Neural cell (in vitro differentiated cells): ENCODE results near the gene SUSD5. TPM values are rescaled to one million over a fixed set of nuclear protein-coding genes. Genes with fewer than 3 reads are reported as not detected.

Source experiments
- H2AFZ ChIP-seq: fragments of 200-600, 300-800 bp; sonication (generic), shearing (Covaris generic); 2 replicates; pipeline ENCODE4 v1.6.0; 2014; ENCODE audit warnings: low read depth, mild to moderate bottlenecking, antibody characterized with exemption, low read length, moderate library complexity
- H3F3A ChIP-seq: fragments of 200-600 bp; shearing (Covaris generic); 2 replicates; pipeline ENCODE4 v1.6.1; 2016; ENCODE audit warnings: mild to moderate bottlenecking, moderate library complexity, mixed read lengths, antibody characterized with exemption, low read length; ENCODE audit not compliant: insufficient read depth, poor library complexity, severe bottlenecking
- H3K27ac ChIP-seq: fragments of 200-600, 300-800 bp; sonication (generic), shearing (Covaris generic); 2 replicates; pipeline ENCODE4 v1.5.1; 2014; ENCODE audit warnings: mild to moderate bottlenecking, low read length, moderate library complexity
- H3K27me3 ChIP-seq: fragments of 300-800, 200-600 bp; sonication (generic), shearing (Covaris generic); 2 replicates; pipeline ENCODE4 v1.6.0; 2014; ENCODE audit warnings: mild to moderate bottlenecking, low read depth, low read length, moderate library complexity; ENCODE audit not compliant: insufficient read depth
- H3K36me3 ChIP-seq: fragments of 300-800, 200-600 bp; sonication (generic), shearing (Covaris generic); 2 replicates; pipeline ENCODE4 v1.5.1; 2014; ENCODE audit warnings: mild to moderate bottlenecking, antibody characterized with exemption, low read length, moderate library complexity; ENCODE audit not compliant: insufficient read depth
- H3K4me2 ChIP-seq: fragments of 300-800, 200-600 bp; sonication (generic), shearing (Covaris generic); 2 replicates; pipeline ENCODE4 v1.6.0; 2014; ENCODE audit warnings: mild to moderate bottlenecking, low read length
- H3K4me3 ChIP-seq: fragments of 300-800, 200-600 bp; sonication (generic), shearing (Covaris generic); 2 replicates; pipeline ENCODE4 v1.5.1; 2014; ENCODE audit warnings: mild to moderate bottlenecking, low read length, moderate library complexity
- H3K79me2 ChIP-seq: fragments of 200-600 bp; shearing (Covaris generic); replicated peaks from 2 replicates; pipeline ENCODE4 v1.6.0; 2014; ENCODE audit warnings: mild to moderate bottlenecking, low read length, moderate library complexity; ENCODE audit not compliant: insufficient read depth
- H3K9ac ChIP-seq: fragments of 300-800, 200-600 bp; sonication (generic), shearing (Covaris generic); 2 replicates; pipeline ENCODE4 v1.6.1; 2016; ENCODE audit warnings: mild to moderate bottlenecking, low read length, mixed read lengths
- H3K9me2 ChIP-seq: fragments of 200-600 bp; shearing (Covaris generic); 2 replicates; pipeline ENCODE4 v1.6.1; 2016; ENCODE audit warnings: mild to moderate bottlenecking, low read length, mixed read lengths; ENCODE audit not compliant: insufficient read depth
- H3K9me3 ChIP-seq: fragments of 200-600, 300-800 bp; sonication (generic), shearing (Covaris generic); 2 replicates; pipeline ENCODE4 v1.6.1; 2016; ENCODE audit warnings: mild to moderate bottlenecking, mixed run types, low read length, moderate library complexity, mixed read lengths
- H4K20me1 ChIP-seq: fragments of 200-600 bp; shearing (Covaris generic); 2 replicates; pipeline ENCODE4 v1.6.1; 2016; ENCODE audit warnings: mild to moderate bottlenecking, mixed run types; ENCODE audit not compliant: insufficient read depth
- EP300 ChIP-seq: fragments of 450-650 bp; conservative IDR thresholded peaks from 2 replicates; pipeline ENCODE4 v1.6.1; 2014; ENCODE audit warnings: antibody characterized with exemption, mild to moderate bottlenecking, moderate library complexity; ENCODE audit not compliant: poor library complexity, severe bottlenecking
- EZH2 ChIP-seq: fragments of 200-600, 300-800 bp; shearing (Covaris generic), sonication (generic); IDR thresholded peaks from 2 replicates; pipeline ENCODE4 v1.6.1; 2014; ENCODE audit warnings: antibody characterized with exemption, low read length, borderline replicate concordance, mild to moderate bottlenecking; ENCODE audit not compliant: insufficient read depth, poor library complexity, severe bottlenecking
- MXI1 ChIP-seq: fragments of 450-650 bp; conservative IDR thresholded peaks from 2 replicates; pipeline ENCODE4 v1.6.1; 2014; ENCODE audit warnings: antibody characterized with exemption, mild to moderate bottlenecking; ENCODE audit not compliant: poor library complexity, severe bottlenecking
- POLR2AphosphoS5 ChIP-seq: IDR thresholded peaks from 2 replicates; pipeline ENCODE4 v1.6.1; 2012
- RAD21 ChIP-seq: fragments of 450-650 bp; conservative IDR thresholded peaks from 2 replicates; pipeline ENCODE4 v1.6.1; 2014; ENCODE audit warnings: antibody characterized with exemption, mild to moderate bottlenecking, moderate library complexity
- SMC3 ChIP-seq: fragments of 450-650 bp; conservative IDR thresholded peaks from 2 replicates; pipeline ENCODE4 v1.6.1; 2014; ENCODE audit warnings: antibody characterized with exemption, mild to moderate bottlenecking, moderate library complexity; ENCODE audit not compliant: poor library complexity
- TAF1 ChIP-seq: IDR thresholded peaks from 2 replicates; pipeline ENCODE4 v1.6.1; 2012; ENCODE audit warnings: low read depth
- polyA plus RNA-seq: library from polyadenylated mRNA; depleted of rRNA; stranded (reverse); fragments of >200 nt; gene quantifications from 2 replicates; pipeline ENCODE4 v1.2.3, GENCODE V29; 2014
- TF ChIP-seq, protein P1 (sequence below): fragments of 450-650 bp; IDR thresholded peaks from 2 replicates; pipeline ENCODE4 v1.5.1; 2014; ENCODE audit warnings: antibody characterized with exemption, mild to moderate bottlenecking, moderate library complexity; ENCODE audit not compliant: poor library complexity, severe bottlenecking
- TF ChIP-seq, protein P2 (sequence below): IDR thresholded peaks from 2 replicates; pipeline ENCODE4 v1.6.1; 2012; ENCODE audit warnings: borderline replicate concordance

The SUSD5 gene
- polyA plus RNA-seq, 1 donor from 2014 or later = 0.74 TPM

GRCh38 chr3:33167716-33168336 is 50.8 kb downstream of the SUSD5 start:
- Histone ChIP-seq H2AFZ (no peak overlapping the region), H3K27ac (no peak overlapping the region), H3K4me3 (no peak overlapping the region), H3F3A (no peaks in the 10 kb centered on the region), H4K20me1 (no peaks in the 10 kb centered on the region), H3K79me2 (no peaks in the 10 kb centered on the region), H3K4me2 (no peak overlapping the region), H3K9ac (no peak overlapping the region), H3K27me3 (no peaks in the 10 kb centered on the region), H3K9me2 (no peaks in the 10 kb centered on the region), H3K9me3 (no peaks in the 10 kb centered on the region), H3K36me3 (no peaks in the 10 kb centered on the region)
- TF ChIP-seq RAD21 (no peak), POLR2AphosphoS5 (no peak), MXI1 (no peak), EZH2 (no peak), EP300 (no peak), SMC3 (no peak), TAF1 (no peak)
- TF ChIP-seq, protein P1, sequence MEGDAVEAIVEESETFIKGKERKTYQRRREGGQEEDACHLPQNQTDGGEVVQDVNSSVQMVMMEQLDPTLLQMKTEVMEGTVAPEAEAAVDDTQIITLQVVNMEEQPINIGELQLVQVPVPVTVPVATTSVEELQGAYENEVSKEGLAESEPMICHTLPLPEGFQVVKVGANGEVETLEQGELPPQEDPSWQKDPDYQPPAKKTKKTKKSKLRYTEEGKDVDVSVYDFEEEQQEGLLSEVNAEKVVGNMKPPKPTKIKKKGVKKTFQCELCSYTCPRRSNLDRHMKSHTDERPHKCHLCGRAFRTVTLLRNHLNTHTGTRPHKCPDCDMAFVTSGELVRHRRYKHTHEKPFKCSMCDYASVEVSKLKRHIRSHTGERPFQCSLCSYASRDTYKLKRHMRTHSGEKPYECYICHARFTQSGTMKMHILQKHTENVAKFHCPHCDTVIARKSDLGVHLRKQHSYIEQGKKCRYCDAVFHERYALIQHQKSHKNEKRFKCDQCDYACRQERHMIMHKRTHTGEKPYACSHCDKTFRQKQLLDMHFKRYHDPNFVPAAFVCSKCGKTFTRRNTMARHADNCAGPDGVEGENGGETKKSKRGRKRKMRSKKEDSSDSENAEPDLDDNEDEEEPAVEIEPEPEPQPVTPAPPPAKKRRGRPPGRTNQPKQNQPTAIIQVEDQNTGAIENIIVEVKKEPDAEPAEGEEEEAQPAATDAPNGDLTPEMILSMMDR = no peak
- TF ChIP-seq, protein P2, sequence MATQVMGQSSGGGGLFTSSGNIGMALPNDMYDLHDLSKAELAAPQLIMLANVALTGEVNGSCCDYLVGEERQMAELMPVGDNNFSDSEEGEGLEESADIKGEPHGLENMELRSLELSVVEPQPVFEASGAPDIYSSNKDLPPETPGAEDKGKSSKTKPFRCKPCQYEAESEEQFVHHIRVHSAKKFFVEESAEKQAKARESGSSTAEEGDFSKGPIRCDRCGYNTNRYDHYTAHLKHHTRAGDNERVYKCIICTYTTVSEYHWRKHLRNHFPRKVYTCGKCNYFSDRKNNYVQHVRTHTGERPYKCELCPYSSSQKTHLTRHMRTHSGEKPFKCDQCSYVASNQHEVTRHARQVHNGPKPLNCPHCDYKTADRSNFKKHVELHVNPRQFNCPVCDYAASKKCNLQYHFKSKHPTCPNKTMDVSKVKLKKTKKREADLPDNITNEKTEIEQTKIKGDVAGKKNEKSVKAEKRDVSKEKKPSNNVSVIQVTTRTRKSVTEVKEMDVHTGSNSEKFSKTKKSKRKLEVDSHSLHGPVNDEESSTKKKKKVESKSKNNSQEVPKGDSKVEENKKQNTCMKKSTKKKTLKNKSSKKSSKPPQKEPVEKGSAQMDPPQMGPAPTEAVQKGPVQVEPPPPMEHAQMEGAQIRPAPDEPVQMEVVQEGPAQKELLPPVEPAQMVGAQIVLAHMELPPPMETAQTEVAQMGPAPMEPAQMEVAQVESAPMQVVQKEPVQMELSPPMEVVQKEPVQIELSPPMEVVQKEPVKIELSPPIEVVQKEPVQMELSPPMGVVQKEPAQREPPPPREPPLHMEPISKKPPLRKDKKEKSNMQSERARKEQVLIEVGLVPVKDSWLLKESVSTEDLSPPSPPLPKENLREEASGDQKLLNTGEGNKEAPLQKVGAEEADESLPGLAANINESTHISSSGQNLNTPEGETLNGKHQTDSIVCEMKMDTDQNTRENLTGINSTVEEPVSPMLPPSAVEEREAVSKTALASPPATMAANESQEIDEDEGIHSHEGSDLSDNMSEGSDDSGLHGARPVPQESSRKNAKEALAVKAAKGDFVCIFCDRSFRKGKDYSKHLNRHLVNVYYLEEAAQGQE = no peak

DNA sequence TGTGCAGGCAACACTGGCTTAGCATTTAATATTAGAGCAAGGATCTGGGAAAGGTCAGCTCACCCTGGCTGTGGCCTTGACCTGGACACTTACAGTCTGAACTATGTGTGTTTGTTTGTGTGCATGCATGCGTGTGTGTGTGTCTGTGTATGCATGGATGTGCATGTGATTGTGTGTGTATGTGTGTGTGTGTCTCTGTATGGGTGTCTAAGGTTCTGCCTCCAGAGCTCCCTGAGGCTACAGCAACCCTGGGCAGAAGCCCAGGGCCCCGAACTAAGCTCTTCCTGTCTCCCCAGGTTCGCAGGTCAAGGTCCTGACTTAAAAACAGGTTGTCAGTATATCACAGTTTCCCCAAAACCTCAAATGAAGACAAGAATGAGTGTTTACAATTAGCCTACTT is 51.3 kb downstream of the SUSD5 start:
- Histone ChIP-seq H3K27ac (no peak overlapping the region), H3K4me3 (no peak overlapping the region), H3K36me3 (no peaks in the 10 kb centered on the region), H3K79me2 (no peaks in the 10 kb centered on the region), H3K9me2 (no peaks in the 10 kb centered on the region), H4K20me1 (no peaks in the 10 kb centered on the region), H2AFZ (no peak overlapping the region), H3K27me3 (no peaks in the 10 kb centered on the region), H3K9ac (no peak overlapping the region), H3K9me3 (no peaks in the 10 kb centered on the region), H3K4me2 (no peak overlapping the region), H3F3A (no peaks in the 10 kb centered on the region)
- TF ChIP-seq POLR2AphosphoS5 (no peak), RAD21 (no peak), SMC3 (no peak), MXI1 (no peak)
- TF ChIP-seq, protein P2 = no peak
- TF ChIP-seq, protein P1 = no peak
